B cell (primary cell): ENCODE data around the gene USH1G.

ENCODE experiments used
- EZH2 ChIP-seq: IDR thresholded peaks from 2 replicates; pipeline ENCODE4 v1.6.1; 2012; ENCODE audit warnings: borderline replicate concordance, low read depth, mild to moderate bottlenecking, moderate library complexity, low read length; ENCODE audit not compliant: insufficient read depth, poor library complexity, severe bottlenecking
- TF ChIP-seq, protein P1 (sequence below): fragments of 200-600 bp; IDR thresholded peaks from one replicate; pipeline ENCODE4 v1.8.0; 2022; ENCODE audit warnings: antibody characterized with exemption, mild to moderate bottlenecking

- TF ChIP-seq, protein P1, sequence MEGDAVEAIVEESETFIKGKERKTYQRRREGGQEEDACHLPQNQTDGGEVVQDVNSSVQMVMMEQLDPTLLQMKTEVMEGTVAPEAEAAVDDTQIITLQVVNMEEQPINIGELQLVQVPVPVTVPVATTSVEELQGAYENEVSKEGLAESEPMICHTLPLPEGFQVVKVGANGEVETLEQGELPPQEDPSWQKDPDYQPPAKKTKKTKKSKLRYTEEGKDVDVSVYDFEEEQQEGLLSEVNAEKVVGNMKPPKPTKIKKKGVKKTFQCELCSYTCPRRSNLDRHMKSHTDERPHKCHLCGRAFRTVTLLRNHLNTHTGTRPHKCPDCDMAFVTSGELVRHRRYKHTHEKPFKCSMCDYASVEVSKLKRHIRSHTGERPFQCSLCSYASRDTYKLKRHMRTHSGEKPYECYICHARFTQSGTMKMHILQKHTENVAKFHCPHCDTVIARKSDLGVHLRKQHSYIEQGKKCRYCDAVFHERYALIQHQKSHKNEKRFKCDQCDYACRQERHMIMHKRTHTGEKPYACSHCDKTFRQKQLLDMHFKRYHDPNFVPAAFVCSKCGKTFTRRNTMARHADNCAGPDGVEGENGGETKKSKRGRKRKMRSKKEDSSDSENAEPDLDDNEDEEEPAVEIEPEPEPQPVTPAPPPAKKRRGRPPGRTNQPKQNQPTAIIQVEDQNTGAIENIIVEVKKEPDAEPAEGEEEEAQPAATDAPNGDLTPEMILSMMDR, result no peak
- no peak for TF ChIP-seq EZH2
These were observed 48.7 kb upstream of the USH1G start for GRCh38 chr17:74971842-74972106.
